Panc1 (cell line): ENCODE data around the gene KLRG1. TPM values are rescaled to one million over a fixed set of nuclear protein-coding genes. Genes with fewer than 3 reads are reported as not detected.

Experiments used
- ATAC-seq: fragments of 200-7000 bp; cut with Tn5 transposase; 2 replicates; pipeline ENCODE4 v1.9.1; 2020; ENCODE audit warnings: mild to moderate bottlenecking, moderate library complexity
- BruUV-seq: library from RNA; stranded (reverse); fragments of 400-500 nt; replicated peaks from 2 replicates; lab custom pipeline; 2021; lab: Mats Ljungman, UMichigan
- CTCF ChIA-PET: fragments of 300-600 bp; sonication (Branson Sonifier 250); formaldehyde crosslinking; loops from one replicate; lab custom pipeline; 2022; ENCODE audit warnings: antibody characterized with exemption; lab: Charles Lee
- POLR2A ChIA-PET: fragments of 300-600 bp; sonication (Branson Sonifier 250); formaldehyde crosslinking; loops from one replicate; lab custom pipeline; 2022; ENCODE audit warnings: antibody characterized with exemption; lab: Charles Lee
- DNase-seq: peaks from one replicate; pipeline ENCODE4 v3.0.0-alpha.2; 2010; ENCODE audit warnings: low read depth, low spot score
- H3K27ac ChIP-seq: 2 replicates; pipeline ENCODE4 v1.5.1; 2011; ENCODE audit warnings: mild to moderate bottlenecking, low read length, inconsistent platforms
- H3K27me3 ChIP-seq: fragments of 200-500 bp; sonication (Bioruptor generic); 2 replicates; pipeline ENCODE4 v1.6.0; 2014; ENCODE audit warnings: low read length, inconsistent platforms; ENCODE audit not compliant: control insufficient read depth, insufficient read depth
- H3K36me3 ChIP-seq: fragments of 200-500 bp; sonication (Bioruptor generic); 2 replicates; pipeline ENCODE4 v1.5.1; 2014; ENCODE audit warnings: inconsistent platforms, mild to moderate bottlenecking, low read length, moderate library complexity; ENCODE audit not compliant: control insufficient read depth, insufficient read depth
- H3K4me1 ChIP-seq: 2 replicates; pipeline ENCODE4 v1.5.1; 2011; ENCODE audit warnings: inconsistent platforms, mild to moderate bottlenecking, low read length, moderate library complexity; ENCODE audit not compliant: control insufficient read depth, insufficient read depth
- H3K4me3 ChIP-seq, 2 experiments: 2 replicates each; pipeline ENCODE4 v1.5.1; 2011 to 2012; ENCODE audit warnings: low read depth in 2 of 2, low read length in 2 of 2, mild to moderate bottlenecking in 2 of 2, inconsistent platforms in 1 of 2, moderate library complexity in 1 of 2
- H3K9me3 ChIP-seq: fragments of 200-500 bp; sonication (Bioruptor generic); 2 replicates; pipeline ENCODE4 v1.5.1; 2014; ENCODE audit warnings: low read depth, mild to moderate bottlenecking, inconsistent platforms, low read length, moderate library complexity; ENCODE audit not compliant: control insufficient read depth, insufficient read depth
- POLR2AphosphoS5 ChIP-seq: IDR thresholded peaks from 2 replicates; pipeline ENCODE4 v1.6.1; 2012; ENCODE audit warnings: mild to moderate bottlenecking, low read depth, low read length, moderate library complexity
- SIN3A ChIP-seq: IDR thresholded peaks from 2 replicates; pipeline ENCODE4 v1.6.1; 2012; ENCODE audit warnings: low read depth, mild to moderate bottlenecking, low read length, moderate library complexity, borderline replicate concordance; ENCODE audit not compliant: insufficient read depth
- TCF7L2 ChIP-seq: IDR thresholded peaks from 2 replicates; pipeline ENCODE4 v1.6.1; 2011; ENCODE audit warnings: mild to moderate bottlenecking, low read depth, low read length, inconsistent platforms
- in situ Hi-C: cut with HindIII; loops from 2 replicates; pipeline ENCODE4 v1.10.0; 2016; ENCODE audit warnings: low sequenced_read_pairs, low pct_unique_long_range_greater_than_20kb
- intact Hi-C: fragments of 100-400 bp; cut with micrococcal nuclease; formaldehyde crosslinking; loops from one replicate; pipeline ENCODE4 v1.10.0; 2022; ENCODE audit not compliant: unreplicated experiment
- total RNA-seq: library from RNA; stranded (reverse); gene quantifications from one replicate; pipeline ENCODE4 v1.2.1, GENCODE V29; 2021; ENCODE audit not compliant: unreplicated experiment
- TF ChIP-seq, protein P1 (sequence below): fragments of 450-650 bp; IDR thresholded peaks from 2 replicates; pipeline ENCODE4 v1.5.1; 2017; ENCODE audit warnings: mild to moderate bottlenecking
- TF ChIP-seq, protein P2 (sequence below), 2 experiments: IDR thresholded peaks; 2 replicates each; pipeline ENCODE4 v1.6.1; 2011 to 2012; ENCODE audit warnings: low read depth in 2 of 2, control low read depth in 1 of 2, low read length in 1 of 2, mild to moderate bottlenecking in 1 of 2, moderate library complexity in 1 of 2; ENCODE audit not compliant: insufficient read depth in 1 of 2

KLRG1 gene
- total RNA-seq, 1 experiment from 2014 or later: 0.69 TPM

DNA sequence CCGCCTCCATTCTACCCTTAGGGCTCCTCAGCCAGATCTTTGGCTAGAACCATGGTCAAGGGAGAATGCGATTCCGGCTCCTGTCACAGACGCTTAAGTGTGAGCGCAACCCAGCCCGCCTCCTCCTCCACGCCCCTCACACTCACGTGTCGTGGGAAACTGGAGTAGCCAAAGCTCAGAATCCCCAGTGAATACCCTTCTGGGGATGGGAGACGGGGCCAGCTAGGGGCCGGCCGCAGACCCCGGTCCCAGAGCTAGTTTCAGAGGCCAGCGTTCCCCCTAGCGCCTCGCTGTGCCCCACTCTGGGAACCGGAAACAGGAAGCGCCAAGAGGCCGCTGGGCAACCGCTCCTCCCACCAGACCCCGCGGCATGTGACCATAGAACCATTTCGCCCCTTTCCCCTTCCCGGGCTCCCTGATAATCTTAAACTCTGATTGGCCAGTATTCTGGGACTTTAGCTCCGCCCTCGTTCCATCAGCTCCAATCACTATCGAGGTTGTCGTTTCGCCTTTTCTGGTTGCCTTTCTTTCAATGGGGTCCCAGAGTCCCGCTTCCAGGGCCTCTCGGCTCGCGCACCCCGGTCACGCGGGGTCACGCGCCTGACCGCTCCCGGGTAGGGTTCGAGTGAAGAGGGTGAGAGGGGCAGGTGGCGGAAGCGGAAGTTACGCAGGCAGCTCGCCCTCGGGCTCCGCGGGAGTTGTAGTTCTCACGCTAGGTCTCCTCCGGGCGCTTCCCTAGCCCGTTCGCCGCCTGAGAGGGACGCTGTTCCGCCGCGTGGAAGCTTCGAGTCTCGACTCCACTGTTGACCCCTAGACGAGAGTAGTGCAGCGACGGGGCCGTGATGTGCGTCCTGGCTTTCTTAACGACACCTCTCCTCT is 39.8 kb upstream of the KLRG1 start, which contains the start of gene M6PR:
M6PR (minus strand) TSS at position 304 of the 879 bp plus-strand sequence. CDS start 3,241 bp downstream, outside the sequence.
- TF ChIP-seq, protein P1, sequence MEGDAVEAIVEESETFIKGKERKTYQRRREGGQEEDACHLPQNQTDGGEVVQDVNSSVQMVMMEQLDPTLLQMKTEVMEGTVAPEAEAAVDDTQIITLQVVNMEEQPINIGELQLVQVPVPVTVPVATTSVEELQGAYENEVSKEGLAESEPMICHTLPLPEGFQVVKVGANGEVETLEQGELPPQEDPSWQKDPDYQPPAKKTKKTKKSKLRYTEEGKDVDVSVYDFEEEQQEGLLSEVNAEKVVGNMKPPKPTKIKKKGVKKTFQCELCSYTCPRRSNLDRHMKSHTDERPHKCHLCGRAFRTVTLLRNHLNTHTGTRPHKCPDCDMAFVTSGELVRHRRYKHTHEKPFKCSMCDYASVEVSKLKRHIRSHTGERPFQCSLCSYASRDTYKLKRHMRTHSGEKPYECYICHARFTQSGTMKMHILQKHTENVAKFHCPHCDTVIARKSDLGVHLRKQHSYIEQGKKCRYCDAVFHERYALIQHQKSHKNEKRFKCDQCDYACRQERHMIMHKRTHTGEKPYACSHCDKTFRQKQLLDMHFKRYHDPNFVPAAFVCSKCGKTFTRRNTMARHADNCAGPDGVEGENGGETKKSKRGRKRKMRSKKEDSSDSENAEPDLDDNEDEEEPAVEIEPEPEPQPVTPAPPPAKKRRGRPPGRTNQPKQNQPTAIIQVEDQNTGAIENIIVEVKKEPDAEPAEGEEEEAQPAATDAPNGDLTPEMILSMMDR: peak; percentile 71
- TF ChIP-seq TCF7L2 (no peak), POLR2AphosphoS5 (peak; percentile 75), SIN3A (0 out of 2 replicates have a peak, but pooled peaks have one; percentile 79)
- TF ChIP-seq, protein P2, sequence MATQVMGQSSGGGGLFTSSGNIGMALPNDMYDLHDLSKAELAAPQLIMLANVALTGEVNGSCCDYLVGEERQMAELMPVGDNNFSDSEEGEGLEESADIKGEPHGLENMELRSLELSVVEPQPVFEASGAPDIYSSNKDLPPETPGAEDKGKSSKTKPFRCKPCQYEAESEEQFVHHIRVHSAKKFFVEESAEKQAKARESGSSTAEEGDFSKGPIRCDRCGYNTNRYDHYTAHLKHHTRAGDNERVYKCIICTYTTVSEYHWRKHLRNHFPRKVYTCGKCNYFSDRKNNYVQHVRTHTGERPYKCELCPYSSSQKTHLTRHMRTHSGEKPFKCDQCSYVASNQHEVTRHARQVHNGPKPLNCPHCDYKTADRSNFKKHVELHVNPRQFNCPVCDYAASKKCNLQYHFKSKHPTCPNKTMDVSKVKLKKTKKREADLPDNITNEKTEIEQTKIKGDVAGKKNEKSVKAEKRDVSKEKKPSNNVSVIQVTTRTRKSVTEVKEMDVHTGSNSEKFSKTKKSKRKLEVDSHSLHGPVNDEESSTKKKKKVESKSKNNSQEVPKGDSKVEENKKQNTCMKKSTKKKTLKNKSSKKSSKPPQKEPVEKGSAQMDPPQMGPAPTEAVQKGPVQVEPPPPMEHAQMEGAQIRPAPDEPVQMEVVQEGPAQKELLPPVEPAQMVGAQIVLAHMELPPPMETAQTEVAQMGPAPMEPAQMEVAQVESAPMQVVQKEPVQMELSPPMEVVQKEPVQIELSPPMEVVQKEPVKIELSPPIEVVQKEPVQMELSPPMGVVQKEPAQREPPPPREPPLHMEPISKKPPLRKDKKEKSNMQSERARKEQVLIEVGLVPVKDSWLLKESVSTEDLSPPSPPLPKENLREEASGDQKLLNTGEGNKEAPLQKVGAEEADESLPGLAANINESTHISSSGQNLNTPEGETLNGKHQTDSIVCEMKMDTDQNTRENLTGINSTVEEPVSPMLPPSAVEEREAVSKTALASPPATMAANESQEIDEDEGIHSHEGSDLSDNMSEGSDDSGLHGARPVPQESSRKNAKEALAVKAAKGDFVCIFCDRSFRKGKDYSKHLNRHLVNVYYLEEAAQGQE (IDR thresholded peaks at IDR 0.05; ENCODE audit: insufficient read depth in 1 of 2, low read depth in 2 of 2, low read length in 1 of 2): no peak
- in situ Hi-C loops (no loop called here), intact Hi-C loops (loop anchor here (2.0 kb wide), 1 partner anchor 89 kb away; no protein-coding TSS in a partner anchor)

DNA sequence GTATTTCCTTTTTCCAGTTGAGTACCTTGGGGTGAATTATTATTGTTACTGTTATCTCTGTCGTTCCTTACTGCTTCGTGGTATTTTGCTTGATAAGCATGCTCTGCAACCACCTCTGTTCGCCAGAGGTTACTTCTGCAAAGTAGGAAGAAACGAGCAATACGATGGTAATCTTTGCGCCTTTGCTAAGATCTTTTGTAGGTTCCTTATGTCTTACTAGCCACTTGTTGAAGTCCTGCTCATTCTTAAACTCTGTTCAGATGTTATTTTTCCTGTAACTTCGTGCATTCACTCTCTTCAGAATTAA is 39.2 kb upstream of the KLRG1 start:
- H3K36me3 ChIP-seq: peaks cover 7% of the 10 kb centered on the region; the same call in 1 of the 2 replicates
- peak overlapping the region; percentile 99 to 100 for H3K4me3 ChIP-seq
- intact Hi-C loops: loop anchor here (2.0 kb wide), 1 partner anchor 89 kb away; no protein-coding TSS in a partner anchor
- peak overlapping the region; percentile 96 for H3K27ac ChIP-seq
- CTCF ChIA-PET: interaction anchor here (0.8 to 1.4 kb wide), 3 partner anchors 88 to 100 kb away, joined by 4 to 6 read pairs (median 5); no protein-coding TSS in a partner anchor
- in situ Hi-C loops: no loop called here
- BruUV-seq: no TSS peak
- ATAC-seq (peak; percentile 8), DNase-seq (no peak)
- no peaks in the 10 kb centered on the region for H3K9me3 ChIP-seq
- H3K4me1 ChIP-seq: peaks cover 9% of the 10 kb centered on the region
- no peaks in the 10 kb centered on the region for H3K27me3 ChIP-seq
- TF ChIP-seq SIN3A: no peak
- TF ChIP-seq TCF7L2: no peak
- TF ChIP-seq, protein P2 (IDR thresholded peaks at IDR 0.05; ENCODE audit: insufficient read depth in 1 of 2, low read depth in 2 of 2, low read length in 1 of 2): no peak
- TF ChIP-seq, protein P1: peak; percentile 24
- POLR2A ChIA-PET: interaction anchor here (0.5 to 1.2 kb wide), 4 partner anchors 36 to 273 kb away, joined by 3 to 4 read pairs (median 3); no protein-coding TSS in a partner anchor

More for the DNA sequence above, 39.8 kb upstream of the KLRG1 start, which contains the start of gene M6PR:
- peaks cover 8% of the 10 kb centered on the region; the same call in 1 of the 2 replicates for H3K36me3 ChIP-seq
- POLR2A ChIA-PET: interaction anchor here (0.5 to 1.2 kb wide), 4 partner anchors 36 to 272 kb away, joined by 3 to 4 read pairs (median 3); no protein-coding TSS in a partner anchor
- peak within 1 kb of the TSS; percentile 99 to 100 for H3K4me3 ChIP-seq
- no TSS peak for BruUV-seq
- no peaks in the 10 kb centered on the region for H3K27me3 ChIP-seq
- peaks cover 9% of the 10 kb centered on the region for H3K4me1 ChIP-seq
- CTCF ChIA-PET: interaction anchor here (0.9 to 1.4 kb wide), 2 partner anchors 89 to 100 kb away, joined by 5 to 6 read pairs; no protein-coding TSS in a partner anchor
- ATAC-seq (peak; percentile 97), DNase-seq (peak; percentile 79)
- no peaks in the 10 kb centered on the region for H3K9me3 ChIP-seq
- H3K27ac ChIP-seq: peak within 1 kb of the TSS; percentile 96
